Anterior cingulate cortex (tissue), 58 donors: ENCODE measurements around the gene GRAPL.
"Not testable (repeated sequence)": the region's sequence is repeated elsewhere in the genome, so short reads cannot be mapped to it uniquely, and the experiment has no call there.

Source experiments
- DNase-seq, 58 donors: peaks; one replicate each; lab custom pipeline; 2025; lab: John Stamatoyannopoulos, UW

Gene GRAPL

GRCh38 chr17:19136138-19136537, 8.7 kb downstream of the GRAPL start:
- not testable (repeated sequence) for DNase-seq

DNA sequence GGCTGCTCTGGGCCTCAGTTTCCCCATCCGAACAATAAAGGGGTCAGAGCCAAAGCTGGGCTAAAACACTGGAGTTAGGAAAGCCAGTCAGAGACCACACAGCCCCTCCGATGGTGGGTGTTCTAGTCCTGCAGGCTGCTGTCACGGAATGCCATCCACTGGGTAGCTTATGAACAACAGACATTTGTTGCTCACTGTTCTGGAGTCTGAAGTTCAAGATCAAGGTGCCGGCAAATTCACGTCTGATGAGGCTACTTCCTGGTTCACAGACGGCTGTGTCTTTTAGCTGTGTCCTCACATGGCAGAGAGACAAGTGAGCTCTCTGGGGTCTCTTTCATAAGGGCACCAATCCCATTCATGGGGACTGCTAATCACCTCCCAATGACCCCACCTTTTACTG, 9.2 kb downstream of the GRAPL start:
- DNase-seq: not testable (repeated sequence)

DNA sequence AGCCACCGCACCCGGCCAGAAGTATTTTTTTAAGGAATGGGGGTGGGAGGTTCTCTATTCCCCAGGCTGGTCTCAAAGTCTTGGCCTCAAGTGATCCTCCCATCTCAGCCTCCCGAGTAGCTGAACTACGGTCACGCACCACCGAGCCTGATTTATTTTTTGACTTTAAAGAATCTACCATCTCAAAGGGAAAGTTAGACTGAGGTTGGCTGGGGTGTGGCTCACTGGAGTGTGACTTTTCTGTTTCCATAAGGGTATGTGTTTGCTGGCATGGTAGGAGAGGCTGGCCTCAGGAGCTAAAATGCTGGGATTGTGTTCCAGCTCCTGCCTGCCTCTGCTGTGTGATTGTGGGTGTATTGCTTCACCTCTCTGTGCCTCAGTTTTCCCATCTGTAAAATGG, 10.6 kb downstream of the GRAPL start:
- not testable (repeated sequence) for DNase-seq

- not testable (repeated sequence) for DNase-seq
Observed at GRCh38 chr17:19141366-19142155, 14.2 kb downstream of the GRAPL start.

DNA sequence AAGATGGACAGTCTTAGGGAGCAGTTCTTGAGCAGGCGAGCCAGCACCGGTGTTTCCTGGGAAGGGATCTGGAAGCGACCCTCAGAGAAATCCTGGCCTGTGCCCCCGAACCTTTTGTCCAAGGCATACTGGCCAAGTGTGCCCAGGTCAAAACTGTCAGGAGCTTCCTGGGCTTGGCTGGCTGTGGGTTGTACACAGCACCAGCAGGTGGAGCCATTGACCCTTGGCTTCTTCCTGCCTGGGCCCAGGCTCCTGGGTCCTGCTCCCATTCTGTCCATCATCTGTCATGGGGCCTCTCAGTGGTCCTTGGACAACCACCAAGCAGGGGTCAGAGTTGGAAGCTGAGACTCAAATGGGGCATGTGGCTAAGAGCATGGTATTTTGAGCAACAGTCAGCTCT, 15.0 kb downstream of the GRAPL start:
- DNase-seq: not testable (repeated sequence)

DNA sequence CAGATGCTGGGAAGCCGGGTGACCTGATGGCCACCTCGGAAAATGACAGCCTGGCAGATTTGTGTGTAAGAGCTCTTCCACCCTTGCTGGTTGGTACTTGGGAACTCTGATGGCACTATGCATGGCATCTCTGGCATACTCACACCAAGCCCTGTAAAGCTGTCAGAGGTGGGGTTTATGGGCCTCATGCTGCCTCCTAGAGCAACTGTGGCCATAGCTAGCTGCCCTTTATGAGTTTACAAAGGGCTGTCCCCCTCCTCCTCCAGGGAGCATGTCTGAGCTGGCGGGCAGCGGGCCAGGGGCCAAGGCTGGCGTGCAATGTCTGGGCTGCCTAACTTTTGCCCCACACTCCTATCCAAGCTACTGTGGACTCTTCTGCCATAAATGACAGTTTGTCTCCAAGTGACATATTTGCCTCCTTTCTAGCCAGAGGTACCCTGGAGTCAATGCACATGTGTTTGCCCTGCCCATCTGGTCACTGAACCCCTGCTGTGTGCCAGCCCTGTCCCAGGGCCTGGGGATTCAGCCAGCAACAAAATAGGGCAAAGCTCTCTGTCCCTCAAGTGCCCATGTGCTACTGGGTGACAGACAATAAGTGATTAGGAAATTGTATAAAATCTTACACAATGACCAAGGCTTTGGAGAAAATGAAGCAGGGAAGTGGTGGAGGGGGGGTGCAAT, 15.8 kb downstream of the GRAPL start:
- not testable (repeated sequence) for DNase-seq

- DNase-seq: not testable (repeated sequence)
Observed at GRCh38 chr17:19144373-19144772, 17.0 kb downstream of the GRAPL start.

DNA sequence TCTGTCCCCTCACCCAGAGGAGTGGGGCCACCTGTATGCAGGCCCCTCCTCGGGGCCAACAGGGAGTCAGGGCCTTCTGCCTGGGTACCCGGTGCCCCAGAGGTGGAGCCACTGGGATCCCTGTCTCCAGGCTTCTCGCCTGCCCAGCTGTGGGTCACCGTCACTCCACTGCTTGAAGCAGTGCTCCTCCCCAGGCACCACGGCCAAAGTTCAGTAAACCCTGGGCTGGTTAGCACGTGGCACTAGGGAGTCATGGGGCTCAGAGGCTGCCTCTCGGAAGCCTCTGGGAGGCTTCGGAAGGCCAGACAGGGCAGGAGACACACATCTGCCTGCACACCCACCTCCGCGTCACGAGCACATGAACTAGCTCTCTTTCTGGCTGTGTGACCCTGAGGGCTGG, 18.1 kb downstream of the GRAPL start:
- DNase-seq: not testable (repeated sequence)

- not testable (repeated sequence) for DNase-seq
Observed at GRCh38 chr17:19150678-19151615, 23.6 kb downstream of the GRAPL start.

DNA sequence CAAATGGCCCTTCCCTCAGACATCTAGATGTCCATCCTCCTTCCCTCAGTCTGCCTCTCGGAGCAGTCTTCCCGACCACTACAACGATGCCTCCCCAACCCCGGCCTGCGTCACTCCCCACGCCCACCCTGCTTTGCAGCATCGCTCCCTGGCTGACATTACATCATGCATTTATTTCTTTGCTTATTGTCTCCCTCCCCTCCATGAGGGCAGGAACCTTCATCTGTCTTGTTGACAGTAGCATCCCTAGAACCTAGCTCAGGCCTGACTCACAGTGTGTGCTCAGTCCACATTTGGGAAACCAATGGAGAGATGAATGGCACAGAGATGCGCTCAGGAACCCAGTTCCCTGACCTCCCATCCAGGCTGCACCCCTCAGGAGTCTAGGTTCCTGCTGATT, 30.2 kb downstream of the GRAPL start:
- DNase-seq: not testable (repeated sequence)

DNA sequence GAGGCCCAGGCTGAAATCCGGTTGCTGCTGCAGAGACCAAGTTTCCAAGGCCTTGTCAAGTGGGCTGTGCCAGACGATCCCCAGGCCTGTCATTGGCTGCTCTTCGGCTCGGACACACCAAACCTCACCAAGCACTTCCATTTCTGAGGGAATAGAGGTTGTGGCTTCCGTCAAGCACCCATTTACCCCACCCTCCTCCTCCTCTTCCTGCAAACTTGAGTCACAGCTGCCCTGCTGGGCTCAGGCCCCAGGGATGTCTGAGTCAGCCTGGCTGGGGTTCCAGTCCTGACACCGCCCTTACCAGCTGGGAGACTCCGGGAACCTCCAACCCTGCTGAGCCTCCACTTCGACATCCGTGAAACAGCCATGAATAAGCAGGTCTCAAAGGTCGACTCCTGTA, 31.1 kb downstream of the GRAPL start:
- DNase-seq: not testable (repeated sequence)

DNA sequence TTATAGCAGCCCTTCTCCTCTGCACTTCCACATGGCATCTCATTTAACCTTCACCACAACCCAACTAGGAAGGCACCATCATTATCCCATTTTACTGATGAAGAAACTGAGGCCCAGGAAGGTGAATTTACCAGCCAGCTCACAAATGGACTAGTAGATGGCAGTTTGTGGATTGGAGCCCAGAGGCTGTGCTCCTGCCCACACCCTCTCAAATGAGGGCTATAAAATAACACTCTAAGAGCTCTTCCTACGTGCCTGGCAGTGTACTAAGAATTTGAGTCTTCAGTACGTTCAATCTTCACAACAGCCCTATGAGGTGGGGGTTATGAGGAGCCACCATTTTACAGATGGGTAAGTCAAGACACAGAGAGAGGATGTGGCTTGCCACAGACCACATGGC, 31.5 kb downstream of the GRAPL start:
- not testable (repeated sequence) for DNase-seq

DNA sequence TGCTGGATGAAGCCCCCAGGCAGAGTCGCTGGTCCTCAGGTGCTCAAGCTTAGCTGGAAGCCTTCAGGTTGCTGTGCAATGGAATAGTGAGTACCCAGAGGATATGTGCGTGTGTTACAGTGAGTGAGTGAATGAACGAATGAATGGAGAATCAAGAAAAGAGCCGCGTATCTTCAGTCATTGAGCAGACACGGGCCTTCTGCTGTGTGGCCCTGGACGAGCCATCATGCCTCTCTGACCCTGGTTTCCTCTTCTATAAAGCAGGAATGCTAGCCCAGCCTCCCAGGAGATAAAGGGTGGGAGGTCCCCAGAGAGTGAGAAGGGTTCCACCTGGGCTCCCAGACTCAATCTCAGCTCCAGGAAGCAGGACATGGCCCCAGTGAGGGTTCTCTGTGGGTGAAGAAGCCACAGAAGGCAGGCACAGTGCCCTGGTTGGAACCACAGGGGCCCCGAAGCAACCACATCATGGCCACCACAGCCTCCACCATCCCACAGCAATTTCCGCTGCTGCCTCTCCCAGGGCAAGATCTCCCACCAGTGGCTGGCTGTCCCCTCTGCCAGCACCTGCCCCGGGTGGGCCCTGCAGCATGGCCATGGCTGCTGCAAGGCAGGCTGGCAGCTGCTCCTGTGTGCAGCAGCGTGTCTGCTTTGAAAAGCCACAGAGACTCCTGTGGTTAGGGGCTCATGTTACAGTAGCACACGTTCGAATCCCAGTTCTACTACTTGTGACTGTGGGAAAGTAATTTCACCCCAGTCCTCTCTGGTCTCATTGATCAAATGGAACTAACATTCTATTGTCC, 34.1 kb downstream of the GRAPL start:
- not testable (repeated sequence) for DNase-seq

DNA sequence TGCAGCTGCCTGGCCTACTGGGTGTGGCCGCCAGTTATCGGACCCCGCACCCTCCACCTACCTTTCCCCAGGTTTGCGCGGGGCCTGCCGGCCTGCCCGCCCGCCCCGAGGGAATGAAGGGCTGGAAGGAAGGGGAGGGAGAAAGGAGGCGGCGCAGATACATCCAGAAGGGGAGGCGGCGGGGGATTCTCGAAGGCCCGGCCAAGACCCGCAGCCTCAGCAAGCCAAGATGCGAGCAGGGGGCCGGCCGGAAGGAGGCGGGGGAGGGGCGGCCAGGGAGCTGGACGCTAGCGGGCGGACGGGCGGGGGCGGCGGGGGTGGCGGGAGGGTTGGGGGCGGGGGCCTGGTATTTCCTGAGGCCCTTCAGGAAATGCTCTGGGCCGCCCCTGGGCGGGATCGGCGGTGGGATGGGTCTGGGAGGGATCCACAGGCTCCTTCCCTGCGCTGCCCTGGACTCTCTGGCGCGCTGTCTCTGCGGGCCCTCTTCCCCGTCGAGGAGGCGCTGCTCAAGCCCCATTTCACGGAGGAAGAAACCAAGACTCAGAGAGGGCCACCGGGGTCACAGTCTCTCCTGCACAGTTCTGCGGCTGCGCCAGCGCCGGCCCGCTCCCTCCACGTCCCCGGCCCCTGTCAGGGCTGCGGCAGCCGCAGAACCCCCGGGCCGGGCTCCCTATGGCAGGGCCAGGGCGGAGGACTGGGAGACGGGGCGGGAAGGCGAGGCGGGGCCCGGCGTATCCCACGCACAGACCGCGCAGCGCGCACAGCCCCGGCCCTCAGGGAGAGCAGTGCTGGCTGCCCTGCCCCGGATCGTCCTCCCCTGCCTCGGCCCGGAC, 35.2 kb downstream of the GRAPL start:
- not testable (repeated sequence) for DNase-seq

DNA sequence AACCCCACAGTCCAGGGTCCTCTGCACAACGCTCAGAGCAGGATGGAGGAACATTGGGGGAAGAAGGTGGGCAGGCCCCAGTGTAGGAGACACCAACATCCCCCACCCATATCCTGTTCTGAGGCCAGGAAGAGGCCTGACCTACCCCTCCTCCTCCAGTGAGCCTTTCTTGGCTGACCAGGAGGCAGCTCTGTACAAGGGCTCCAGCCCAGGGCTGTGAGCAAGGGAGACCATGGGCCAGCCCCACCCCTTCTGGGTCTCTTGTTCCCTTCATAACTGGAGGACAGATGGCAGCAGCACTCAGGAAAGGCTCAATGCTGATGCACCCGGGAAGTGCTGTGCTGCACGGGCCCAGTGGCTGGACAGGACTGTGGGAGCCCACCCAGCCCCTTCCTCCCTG, 47.0 kb downstream of the GRAPL start:
- DNase-seq: not testable (repeated sequence)

- not testable (repeated sequence) for DNase-seq
Observed at GRCh38 chr17:19175410-19175809, 48.0 kb downstream of the GRAPL start.

DNA sequence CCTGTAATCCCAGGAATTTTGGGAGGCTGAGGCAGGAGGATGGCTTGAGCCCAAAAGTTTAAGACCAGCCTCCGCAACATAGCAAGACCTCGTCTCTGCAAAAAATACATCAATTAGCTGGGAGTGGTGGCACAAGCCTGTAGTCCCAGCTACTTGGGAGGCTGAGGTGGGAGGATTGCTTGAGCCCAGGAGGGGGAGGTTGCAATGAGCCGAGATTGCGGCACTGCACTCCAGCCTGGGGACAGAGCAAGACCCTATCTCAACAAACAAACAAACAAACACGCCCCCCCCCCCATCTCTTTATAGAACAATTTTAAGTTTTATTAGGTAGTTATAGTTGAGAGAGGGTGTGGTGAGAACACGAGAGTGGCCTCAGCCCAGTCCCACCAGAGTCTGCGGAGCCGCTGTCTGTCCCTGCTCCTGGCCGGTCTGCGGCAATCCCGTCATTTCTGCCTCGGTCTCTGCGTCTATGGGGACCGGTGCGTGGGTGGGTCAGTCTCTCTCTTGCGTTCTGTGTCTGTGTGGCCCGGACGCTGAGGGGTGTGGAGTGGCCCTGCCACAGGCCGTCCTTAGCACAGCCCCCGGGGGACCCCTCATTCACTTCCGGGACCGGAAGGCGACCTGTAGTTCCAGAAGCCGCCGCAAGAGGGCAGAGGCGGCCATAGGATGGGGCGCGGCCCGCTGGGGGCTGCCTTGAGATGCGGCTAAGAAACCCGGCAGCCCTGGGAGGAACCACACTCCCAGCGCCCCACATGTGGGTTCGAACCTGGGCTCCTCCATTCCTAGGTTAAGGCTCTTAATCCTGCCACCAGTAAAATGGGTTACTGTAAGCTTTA, 53.9 kb downstream of the GRAPL start:
- DNase-seq: not testable (repeated sequence)
